HG02943 (cell line): ENCODE data around the gene CCT8L2.
"Not testable (repeated sequence)": the region's sequence is repeated elsewhere in the genome, so short reads cannot be mapped to it uniquely, and the experiment has no call there.

Experiments
- ATAC-seq: cut with Tn5 transposase; IDR thresholded peaks from one replicate; pipeline ENCODE4 v1.9.1; 2021; ENCODE audit warnings: mild to moderate bottlenecking, low read depth, moderate library complexity; ENCODE audit not compliant: unreplicated experiment

CCT8L2 gene, protein sequence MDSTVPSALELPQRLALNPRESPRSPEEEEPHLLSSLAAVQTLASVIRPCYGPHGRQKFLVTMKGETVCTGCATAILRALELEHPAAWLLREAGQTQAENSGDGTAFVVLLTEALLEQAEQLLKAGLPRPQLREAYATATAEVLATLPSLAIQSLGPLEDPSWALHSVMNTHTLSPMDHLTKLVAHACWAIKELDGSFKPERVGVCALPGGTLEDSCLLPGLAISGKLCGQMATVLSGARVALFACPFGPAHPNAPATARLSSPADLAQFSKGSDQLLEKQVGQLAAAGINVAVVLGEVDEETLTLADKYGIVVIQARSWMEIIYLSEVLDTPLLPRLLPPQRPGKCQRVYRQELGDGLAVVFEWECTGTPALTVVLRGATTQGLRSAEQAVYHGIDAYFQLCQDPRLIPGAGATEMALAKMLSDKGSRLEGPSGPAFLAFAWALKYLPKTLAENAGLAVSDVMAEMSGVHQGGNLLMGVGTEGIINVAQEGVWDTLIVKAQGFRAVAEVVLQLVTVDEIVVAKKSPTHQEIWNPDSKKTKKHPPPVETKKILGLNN

DNA sequence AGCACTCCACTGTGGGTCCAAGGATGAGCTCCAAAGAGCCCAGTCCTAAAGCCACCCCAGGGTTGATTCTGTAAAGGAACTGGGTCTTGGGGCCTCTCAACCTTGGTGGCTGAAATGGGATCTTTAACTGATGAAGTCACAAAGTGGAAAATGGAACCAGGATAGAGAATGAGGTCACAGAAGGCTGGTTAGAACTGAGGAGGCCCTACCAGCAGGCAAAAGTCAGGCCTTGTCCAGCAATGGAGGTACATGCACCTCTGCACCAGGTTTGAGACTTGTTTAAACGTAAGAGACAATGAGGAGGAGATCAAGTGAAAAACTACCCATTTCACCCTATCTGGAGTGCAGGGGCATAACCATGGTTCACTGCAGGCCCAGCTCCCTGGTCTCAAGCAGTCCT lies at the start of gene CCT8L2:
Gene CCT8L2, minus strand, starts transcription at position 101 of the 400 bp plus-strand sequence. CDS start 260 bp downstream, outside the sequence.
- not testable (repeated sequence) for ATAC-seq

DNA sequence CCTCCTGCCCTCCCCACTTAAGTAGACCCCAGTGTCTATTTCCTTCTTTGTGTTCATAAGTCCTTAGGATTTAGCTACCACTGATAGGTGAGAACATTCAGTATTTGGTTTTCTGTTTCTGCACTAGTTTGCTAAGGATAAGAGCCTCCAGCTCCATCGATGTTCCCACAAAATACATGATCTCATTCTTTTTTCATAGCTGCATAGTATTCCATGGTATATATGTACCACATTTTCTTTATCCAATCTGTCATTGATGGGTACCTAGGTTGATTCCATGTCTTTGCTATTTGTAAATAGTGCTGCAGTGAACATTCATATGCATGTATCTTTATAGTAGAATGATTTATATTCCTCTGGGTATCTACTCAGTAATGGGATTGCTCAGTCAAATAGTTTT lies 42.8 kb upstream of the CCT8L2 start:
- not testable (repeated sequence) for ATAC-seq

DNA sequence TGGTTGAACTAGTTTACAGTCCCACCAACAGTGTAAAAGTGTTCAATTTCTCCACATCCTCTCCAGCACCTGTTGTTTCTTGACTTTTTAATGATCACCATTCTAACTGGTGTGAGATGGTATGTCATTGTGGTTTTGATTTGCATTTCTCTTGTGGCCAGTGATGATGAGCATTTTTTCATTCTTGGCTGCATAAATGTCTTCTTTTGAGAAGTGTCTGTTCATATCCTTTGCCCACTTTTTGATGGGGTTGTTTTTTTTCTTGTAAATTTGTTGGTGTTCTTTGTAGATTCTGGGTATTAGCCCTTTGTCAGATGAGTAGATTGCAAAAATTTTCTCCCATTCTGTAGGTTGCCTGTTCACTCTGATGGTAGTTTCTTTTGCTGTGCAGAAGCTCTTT lies 41.5 kb upstream of the CCT8L2 start:
- not testable (repeated sequence) for ATAC-seq

DNA sequence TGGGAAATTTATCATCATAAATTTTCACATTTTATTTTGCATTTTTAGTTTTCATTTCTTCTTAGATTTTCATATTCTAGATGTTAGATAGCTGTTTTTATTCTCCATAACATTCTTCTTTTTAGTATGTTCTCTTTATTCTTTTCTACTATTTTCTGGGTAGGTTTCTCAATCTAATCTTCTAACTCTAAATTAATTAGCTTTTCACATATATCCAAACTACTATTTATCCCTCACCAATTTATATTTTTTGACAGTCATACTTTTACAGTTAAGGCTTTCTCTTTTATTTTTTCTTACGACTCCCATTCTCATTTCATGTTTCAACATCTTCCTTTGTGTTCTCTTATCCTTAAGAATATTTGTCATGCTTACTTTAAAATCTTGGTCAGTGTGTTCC lies 35.9 kb upstream of the CCT8L2 start:
- not testable (repeated sequence) for ATAC-seq

DNA sequence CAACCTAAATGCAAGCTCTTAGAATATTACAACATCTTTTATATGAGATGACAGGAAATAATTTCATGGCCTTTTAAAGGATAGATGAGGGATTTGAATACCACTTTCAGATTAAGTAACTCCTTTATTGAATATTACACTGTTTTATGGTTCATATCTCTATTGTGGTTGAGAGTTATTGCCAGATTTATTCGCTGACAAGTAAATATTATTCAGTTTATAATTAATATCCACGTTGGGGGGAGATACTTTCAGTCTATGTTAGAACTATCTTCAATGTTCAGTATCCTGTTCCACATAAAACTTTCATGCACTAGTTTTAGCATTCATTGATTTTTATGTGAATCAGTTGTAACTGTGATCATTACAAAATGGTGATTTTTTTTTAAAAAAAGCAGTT lies 32.4 kb upstream of the CCT8L2 start:
- not testable (repeated sequence) for ATAC-seq

DNA sequence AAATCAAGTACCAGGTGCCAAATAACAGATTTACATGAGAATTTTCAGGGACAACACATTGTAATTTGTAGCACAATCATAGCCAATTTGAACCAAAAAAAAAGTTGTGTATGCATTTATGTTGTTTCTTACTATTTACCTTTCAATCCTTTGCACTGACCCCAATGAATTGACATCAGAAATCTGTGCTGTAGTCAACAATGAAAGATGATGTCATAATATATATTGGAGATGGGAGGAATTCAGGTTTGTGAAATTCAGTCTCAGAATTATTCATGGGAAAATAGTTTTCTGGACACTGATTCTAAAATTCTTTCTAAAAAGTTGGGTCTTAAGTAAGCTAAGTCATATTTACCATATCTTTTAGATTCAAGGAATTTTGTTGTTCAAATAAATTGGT lies 31.0 kb upstream of the CCT8L2 start:
- not testable (repeated sequence) for ATAC-seq

DNA sequence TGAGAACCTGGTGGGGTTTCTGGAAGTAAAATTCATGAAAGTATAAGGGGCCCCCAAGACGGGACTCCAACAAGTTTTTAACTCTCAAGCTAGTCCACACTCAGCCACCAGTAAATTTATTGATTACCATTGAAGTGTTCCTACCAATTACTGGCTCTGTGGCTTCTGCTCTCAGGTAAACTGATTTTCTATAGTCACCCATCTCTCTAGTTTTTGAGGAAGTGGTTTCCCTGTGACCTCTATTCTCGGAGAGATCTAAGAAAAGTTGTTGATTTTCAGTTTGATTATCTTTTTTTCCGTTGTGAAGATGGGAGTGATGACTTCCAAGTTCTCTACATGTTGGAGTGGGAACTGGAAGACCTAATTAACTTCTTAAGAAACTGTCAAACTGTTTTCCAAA lies 24.9 kb upstream of the CCT8L2 start:
- not testable (repeated sequence) for ATAC-seq

DNA sequence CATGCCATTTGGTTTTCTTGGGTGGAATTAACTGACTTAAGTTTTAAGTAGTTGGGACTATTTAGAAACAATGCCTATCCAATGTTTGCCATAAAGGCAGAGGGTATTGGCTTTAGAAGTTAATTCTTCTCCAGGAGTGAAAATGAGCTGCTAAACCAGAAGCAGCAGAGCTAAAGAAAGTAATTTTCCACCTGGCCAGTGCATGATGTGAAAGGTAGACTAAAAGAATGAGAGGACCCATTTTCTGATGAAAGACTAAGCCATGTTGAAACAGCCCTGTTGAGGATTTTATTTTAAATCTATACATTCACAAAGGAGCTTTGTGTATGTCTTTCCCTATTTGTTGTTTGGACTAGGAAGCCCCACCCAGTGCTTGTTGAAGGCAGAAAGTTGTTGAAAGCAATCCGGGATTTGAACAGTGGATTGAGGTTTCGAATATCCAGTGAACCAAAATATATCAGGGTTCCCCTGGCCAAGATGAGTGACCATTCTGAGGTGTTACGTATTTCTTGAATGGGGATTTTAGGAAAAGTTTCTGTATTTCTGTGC lies 23.9 kb upstream of the CCT8L2 start:
- ATAC-seq = not testable (repeated sequence)

DNA sequence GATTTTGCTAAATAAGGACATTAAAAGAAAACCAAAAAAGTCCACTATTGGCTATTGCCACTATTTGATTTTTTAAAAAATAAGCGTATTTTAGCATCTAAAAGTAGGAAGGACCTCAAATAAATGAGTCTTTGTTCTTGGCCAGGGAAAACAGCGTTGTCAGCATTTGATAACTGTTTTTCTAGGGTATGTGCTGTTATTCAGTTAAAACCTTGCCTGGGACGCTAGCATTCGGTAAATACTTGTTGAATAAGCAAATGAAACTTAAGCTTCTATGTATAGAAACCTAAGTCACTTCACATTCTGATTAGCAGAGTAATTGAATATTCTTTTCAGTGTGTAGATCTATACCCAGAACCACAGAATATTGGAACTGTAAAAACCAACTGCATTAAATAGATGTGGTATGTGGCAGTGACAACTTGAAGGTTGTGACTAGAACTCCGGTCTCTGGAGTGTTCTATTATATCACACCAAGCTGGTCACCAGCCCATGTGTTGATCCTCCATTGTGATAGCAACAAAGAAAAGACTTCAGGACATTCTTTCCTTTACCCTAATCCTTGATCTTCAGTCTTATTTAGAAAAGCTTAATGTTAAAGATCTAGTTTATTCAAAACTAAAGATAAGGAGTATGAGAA lies 23.1 kb upstream of the CCT8L2 start:
- not testable (repeated sequence) for ATAC-seq

DNA sequence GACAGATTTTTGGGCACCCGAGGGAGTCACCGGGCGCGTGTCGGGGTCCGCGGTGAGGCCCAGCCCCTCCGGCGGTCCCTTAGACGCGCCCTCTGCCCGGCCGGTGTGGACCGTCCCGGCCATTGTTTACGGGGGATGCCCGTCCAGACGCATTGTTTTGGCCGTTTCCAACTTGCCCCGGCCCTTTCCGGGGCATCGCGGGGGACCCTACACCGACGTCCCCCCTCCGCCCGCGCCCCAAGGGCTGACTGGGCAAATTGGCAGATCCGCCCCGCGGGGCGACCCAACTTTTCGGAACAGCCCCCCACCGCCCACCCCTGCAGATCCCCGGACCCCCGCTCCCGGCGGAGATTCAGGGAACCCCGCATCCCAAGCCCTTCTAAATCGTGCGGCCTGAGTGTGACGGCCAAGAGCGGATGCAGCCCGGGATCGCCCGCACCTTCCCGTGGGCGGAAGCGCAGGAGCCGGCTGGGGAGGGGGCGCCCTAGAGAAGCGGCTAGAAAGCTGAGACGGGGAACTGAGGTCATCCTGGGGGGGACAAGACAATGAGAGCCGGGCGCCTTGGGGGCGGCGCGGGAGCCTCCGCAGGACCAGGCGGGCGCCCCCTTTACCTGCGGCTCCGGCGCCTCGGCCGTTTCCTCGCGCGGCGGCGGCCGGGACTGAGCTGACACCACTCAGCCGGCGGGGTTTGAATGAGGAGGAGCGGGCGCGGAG lies 17.1 kb upstream of the CCT8L2 start:
- ATAC-seq = no peak

DNA sequence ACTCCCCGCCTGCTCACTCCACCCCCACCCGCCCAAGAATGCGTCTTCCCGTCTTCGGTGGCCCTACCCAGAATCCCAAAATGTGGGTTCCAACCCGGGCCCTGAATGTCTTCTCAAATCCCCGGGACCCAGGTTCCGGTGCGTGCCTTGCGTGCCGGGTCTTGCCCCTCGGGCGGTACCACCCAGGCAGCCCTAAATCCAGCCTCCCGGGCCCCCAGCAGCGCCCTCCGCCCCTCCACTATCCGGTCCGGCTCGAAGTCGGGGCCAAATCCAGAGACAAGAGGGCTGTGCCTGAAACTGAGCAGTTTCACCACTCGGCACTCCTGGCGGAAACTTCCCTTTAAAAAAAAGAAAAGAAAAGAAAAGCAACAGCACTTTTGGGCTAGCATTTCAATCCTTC lies 16.3 kb upstream of the CCT8L2 start:
- no peak for ATAC-seq

DNA sequence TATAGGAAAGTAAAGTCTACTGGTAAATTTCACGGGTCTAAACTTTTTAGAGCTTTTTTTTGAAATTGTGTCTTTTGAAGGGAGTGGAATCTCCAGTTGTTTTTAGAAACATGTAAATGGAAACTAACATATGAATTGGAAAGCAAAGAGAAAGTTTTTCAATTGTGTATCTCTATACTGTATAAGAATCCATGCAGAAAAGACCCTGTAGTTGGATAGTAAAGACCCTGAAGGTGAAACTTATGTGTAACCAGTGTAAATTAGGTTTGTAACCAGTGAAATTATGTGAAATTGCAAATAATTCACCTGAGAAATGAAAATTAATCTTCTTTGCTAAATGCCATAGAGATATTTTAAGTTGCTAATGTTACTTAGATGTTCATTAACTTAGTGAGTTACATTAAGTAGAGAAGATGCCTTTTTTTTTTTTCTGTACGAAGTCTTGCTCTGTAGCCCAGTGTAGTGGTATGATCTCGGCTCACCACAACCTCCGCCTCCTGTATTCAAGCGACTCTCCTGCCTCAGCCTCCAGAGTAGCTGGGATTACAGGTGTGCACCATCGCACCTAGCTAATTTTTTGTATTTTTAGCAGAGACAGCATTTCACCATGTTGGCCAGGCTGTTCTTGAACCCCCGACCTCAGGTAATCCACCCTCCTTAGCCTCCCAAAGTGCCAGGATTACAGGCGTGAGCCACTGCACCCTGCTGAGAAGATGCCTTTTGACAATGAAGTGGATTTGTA lies 11.8 kb upstream of the CCT8L2 start:
- ATAC-seq = not testable (repeated sequence)

DNA sequence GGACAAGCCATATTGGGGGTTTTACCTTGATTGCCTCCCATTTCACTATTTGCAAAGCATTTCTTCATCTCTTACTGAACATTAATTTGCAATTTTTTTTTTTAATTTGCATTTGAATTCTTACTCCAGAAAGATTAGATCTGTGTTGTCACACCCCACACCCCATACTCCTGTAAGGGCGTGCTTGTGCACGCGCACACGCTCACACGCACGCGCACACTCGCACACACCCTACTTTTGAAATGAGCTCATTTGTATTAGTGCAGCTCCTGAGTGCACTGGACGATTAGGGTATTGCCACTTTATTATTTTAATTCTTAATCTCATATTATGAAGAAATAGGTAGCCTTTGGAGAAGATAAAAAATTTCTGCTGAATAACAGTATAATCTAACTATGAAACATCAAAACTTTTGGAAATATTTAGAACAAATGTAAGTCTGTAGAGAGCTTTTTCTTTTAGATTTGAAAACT lies 11.2 kb upstream of the CCT8L2 start:
- ATAC-seq = not testable (repeated sequence)

DNA sequence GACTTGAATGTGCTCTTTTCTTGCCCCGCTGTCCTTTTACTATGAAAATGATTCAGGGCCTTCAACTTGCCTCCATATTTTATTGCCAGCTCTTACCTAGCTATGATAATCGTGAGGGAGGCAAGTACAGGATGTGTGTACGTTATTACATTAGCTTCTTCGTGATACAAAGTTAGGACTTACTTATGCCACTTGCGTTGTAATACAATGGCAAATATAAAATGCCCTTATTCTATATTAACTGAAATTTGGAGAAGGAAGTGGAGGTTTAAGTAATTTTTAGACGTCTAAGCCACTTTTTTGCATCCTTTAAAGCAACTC lies 10.8 kb upstream of the CCT8L2 start:
- ATAC-seq = no peak

DNA sequence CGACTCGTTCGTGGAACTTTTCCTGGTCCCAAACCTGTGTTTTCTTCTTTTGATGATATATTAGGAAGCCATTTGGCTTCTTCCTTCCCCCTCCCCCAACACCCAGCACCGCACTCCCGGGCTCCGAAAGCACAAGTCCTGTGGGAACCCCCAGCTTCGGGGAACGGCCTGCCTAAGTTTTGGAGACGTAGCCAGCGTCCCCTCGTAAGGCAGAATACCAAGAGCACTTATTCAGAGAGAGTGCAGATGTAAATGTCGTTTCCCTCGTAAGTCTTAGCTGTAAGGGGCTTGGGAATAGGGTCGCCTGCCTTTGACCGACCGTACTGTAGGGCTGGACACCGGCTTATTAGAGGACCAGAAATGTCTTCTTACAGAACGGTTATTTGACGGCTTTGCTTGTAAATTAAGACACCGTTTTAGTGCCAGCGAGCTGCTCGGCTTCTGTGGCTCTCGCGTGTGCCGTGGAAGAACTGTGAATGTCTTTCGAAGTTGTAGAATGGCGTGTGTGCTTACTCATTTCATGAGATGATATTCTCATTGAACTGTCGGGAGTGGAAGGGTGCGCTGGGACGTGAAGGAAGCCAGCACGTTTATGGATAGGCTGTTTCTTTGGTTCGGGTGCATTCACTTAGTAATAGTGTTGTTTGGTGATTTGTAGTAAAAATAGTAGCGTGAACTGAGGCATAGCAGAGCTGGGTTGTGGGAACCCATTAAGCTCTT lies 10.3 kb upstream of the CCT8L2 start:
- ATAC-seq = not testable (repeated sequence)

DNA sequence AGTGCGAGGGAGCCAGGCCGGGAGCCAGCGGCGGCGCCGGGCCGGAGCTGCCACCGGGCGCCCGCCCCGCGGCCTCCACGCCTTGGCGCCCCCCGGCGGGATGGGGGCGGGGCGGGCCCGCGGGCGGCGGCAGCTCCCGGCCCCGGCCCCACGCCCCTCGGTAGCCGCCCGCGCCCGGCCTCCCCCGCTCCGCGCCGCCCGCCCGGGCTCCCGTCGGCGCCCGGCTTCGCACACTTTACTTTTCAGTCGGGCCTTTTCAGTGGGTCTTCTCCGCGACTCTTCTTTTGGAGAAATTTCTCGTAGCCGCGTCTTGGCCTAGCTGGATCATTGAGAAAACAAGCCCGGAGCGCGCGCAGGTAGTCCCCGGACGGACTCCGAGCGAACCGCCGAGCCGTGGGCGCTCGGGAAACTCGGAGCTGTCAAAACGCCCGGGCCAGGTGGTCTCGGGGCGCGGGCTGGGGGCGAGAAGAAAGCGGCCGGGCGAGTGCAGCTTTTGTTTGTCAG lies 9.7 kb upstream of the CCT8L2 start:
- not testable (repeated sequence) for ATAC-seq

DNA sequence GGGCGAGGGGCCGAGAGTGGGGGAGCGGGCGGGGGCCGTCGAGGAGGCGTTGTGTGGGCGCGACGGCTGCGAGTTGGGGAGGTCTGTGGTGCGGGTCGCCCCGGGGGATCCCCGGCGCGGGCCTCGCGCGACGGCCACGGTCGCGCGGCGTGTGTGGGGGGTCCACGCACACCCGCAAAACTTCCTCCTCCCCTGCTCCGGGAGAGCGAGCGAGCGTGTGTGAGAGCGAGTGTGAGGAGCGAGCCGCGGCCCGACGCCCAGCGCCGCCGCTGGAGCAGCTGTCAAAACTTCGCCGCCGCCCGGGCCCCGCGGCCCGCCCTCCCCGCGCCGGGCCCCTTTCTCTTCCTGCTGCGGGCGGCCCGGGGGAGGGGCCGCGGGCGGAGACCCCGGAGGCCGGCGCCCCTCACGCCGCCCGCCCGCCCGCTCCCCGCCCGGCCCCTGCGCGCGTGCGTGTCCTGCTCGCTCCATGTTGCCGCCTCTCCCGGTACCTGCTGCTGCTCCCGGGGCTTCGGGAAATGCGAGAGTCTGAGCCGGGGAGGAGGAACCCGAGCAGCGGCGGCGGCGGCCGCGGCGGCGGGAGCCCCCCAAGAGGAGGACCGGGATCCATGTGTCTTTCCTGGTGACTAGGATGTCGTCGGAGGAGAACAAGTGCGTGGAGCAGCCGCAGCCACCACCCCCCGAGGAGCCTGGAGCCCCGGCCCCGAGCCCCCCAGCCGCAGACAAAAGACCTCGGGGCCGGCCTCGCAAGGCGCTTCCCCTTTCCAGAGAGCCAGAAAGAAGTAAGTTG lies 9.0 kb upstream of the CCT8L2 start:
- ATAC-seq = no peak
